H1 (cell line): ENCODE data around the gene SPINK5. TPM values are rescaled to one million over a fixed set of nuclear protein-coding genes. Genes with fewer than 3 reads are reported as not detected.

Source experiments
- CTCF ChIA-PET: fragments of 300-600 bp; sonication (Branson Sonifier 250); formaldehyde crosslinking; loops from one replicate; lab custom pipeline; 2021; ENCODE audit not compliant: partially characterized antibody; lab: Charles Lee
- POLR2A ChIA-PET: fragments of 300-600 bp; sonication (Branson Sonifier 250); formaldehyde crosslinking; loops from one replicate; lab custom pipeline; 2021; ENCODE audit warnings: inconsistent platforms; ENCODE audit not compliant: partially characterized antibody; lab: Charles Lee
- DNase-seq, 2 experiments: peaks; one replicate each; pipeline versions ENCODE4 v3.0.0 to v3.0.0-alpha.2; 2010 to 2022; ENCODE audit warnings: low spot score in 2 of 2, low read depth in 1 of 2, mixed read lengths in 1 of 2
- FAIRE-seq: peaks from 2 replicates; lab custom pipeline; 2011; peaks lifted over from hg19 to GRCh38; lab: Jason Lieb, UNC
- H2AFZ ChIP-seq: 2 replicates; pipeline ENCODE4 v1.8.1; 2012; ENCODE audit warnings: low read length, inconsistent platforms
- H2AK5ac ChIP-seq: 2 replicates; pipeline ENCODE4 v1.6.1; 2013; ENCODE audit warnings: low read depth, low read length
- H2BK120ac ChIP-seq: replicated peaks from 2 replicates; pipeline ENCODE3; 2013; ENCODE audit warnings: low read depth, low read length, inconsistent platforms
- H2BK12ac ChIP-seq: 2 replicates; pipeline ENCODE4 v1.6.1; 2013; ENCODE audit warnings: low read depth, low read length
- H2BK15ac ChIP-seq: 2 replicates; pipeline ENCODE4 v1.6.1; 2013; ENCODE audit warnings: low read length
- H2BK20ac ChIP-seq: 2 replicates; pipeline ENCODE4 v1.6.1; 2013; ENCODE audit warnings: low read length
- H2BK5ac ChIP-seq: 2 replicates; pipeline ENCODE4 v1.6.1; 2013; ENCODE audit warnings: low read depth, low read length
- H3K14ac ChIP-seq: 2 replicates; pipeline ENCODE4 v1.6.1; 2013; ENCODE audit warnings: inconsistent platforms; ENCODE audit not compliant: insufficient read length
- H3K18ac ChIP-seq: 2 replicates; pipeline ENCODE4 v1.6.1; 2013; ENCODE audit warnings: low read length; ENCODE audit errors: extremely low read depth
- H3K23ac ChIP-seq: 2 replicates; pipeline ENCODE4 v1.6.1; 2013; ENCODE audit warnings: inconsistent platforms; ENCODE audit not compliant: insufficient read length
- H3K23me2 ChIP-seq: 2 replicates; pipeline ENCODE4 v1.6.1; 2013; ENCODE audit warnings: low read depth, low read length
- H3K27ac ChIP-seq: 2 replicates; pipeline ENCODE4 v1.6.1; 2011; ENCODE audit warnings: low read depth, low read length, inconsistent platforms
- H3K27me3 ChIP-seq, 4 experiments: replicated peaks in 1 of 4; 1 replicate in 1 of 4; 2 replicates in 3 of 4; pipeline versions ENCODE4 v1.6.1 to v1.8.1; 2011 to 2013; ENCODE audit warnings: low read length in 3 of 4, mild to moderate bottlenecking in 3 of 4, inconsistent platforms in 2 of 4, mixed read lengths in 2 of 4, moderate library complexity in 1 of 4; ENCODE audit not compliant: control insufficient read depth in 3 of 4, insufficient read depth in 3 of 4; ENCODE audit errors: extremely low read depth in 1 of 4
- H3K36me3 ChIP-seq, 4 experiments: 2 replicates each; pipeline versions ENCODE4 v1.6.1 to v1.8.1; 2011 to 2013; ENCODE audit warnings: mild to moderate bottlenecking in 4 of 4, low read length in 3 of 4, moderate library complexity in 2 of 4, control low read depth in 1 of 4, inconsistent platforms in 1 of 4; ENCODE audit not compliant: insufficient read depth in 4 of 4, control insufficient read depth in 2 of 4
- H3K4ac ChIP-seq: replicated peaks from 2 replicates; pipeline ENCODE3; 2013; ENCODE audit warnings: low read length, low read depth, mixed read lengths, inconsistent platforms; ENCODE audit not compliant: insufficient read length
- H3K4me1 ChIP-seq, 4 experiments: replicated peaks in 1 of 4; 1 replicate in 1 of 4; 2 replicates in 3 of 4; pipeline versions ENCODE4 v1.6.1 to v1.8.1; 2011 to 2013; ENCODE audit warnings: low read length in 3 of 4, inconsistent platforms in 2 of 4, mixed read lengths in 1 of 4; ENCODE audit not compliant: insufficient read depth in 4 of 4, control insufficient read depth in 3 of 4
- H3K4me2 ChIP-seq, 2 experiments: 2 replicates each; pipeline versions ENCODE4 v1.6.1 to v1.8.1; 2011 to 2013; ENCODE audit warnings: low read depth in 2 of 2, low read length in 2 of 2, control low read depth in 1 of 2, inconsistent platforms in 1 of 2, mild to moderate bottlenecking in 1 of 2; ENCODE audit not compliant: insufficient read depth in 1 of 2
- H3K4me3 ChIP-seq, 4 experiments: fragments of 200-600, 300-600 bp in 1 of 4; sonication (generic), shearing (Covaris generic), sonication (Bioruptor Twin) in 1 of 4; 2 replicates each; pipeline versions ENCODE4 v1.5.1 to v1.8.1; 2011 to 2016; ENCODE audit warnings: low read length in 4 of 4, low read depth in 3 of 4, control low read depth in 2 of 4, inconsistent platforms in 2 of 4, mild to moderate bottlenecking in 2 of 4, mixed read lengths in 1 of 4, moderate library complexity in 1 of 4; ENCODE audit not compliant: insufficient read depth in 2 of 4; ENCODE audit errors: extremely low read depth in 1 of 4
- H3K56ac ChIP-seq: replicated peaks from 2 replicates; pipeline ENCODE3; 2013; ENCODE audit warnings: low read depth, mild to moderate bottlenecking, mixed read lengths, low read length, inconsistent platforms; ENCODE audit not compliant: insufficient read length
- H3K79me1 ChIP-seq: 2 replicates; pipeline ENCODE4 v1.6.1; 2013; ENCODE audit warnings: low read depth, low read length, control low read depth
- H3K79me2 ChIP-seq, 2 experiments: 2 replicates each; pipeline versions ENCODE4 v1.6.1 to v1.8.1; 2012 to 2013; ENCODE audit warnings: low read length in 2 of 2, mild to moderate bottlenecking in 2 of 2, inconsistent platforms in 1 of 2; ENCODE audit not compliant: insufficient read depth in 2 of 2, control insufficient read depth in 1 of 2
- H3K9ac ChIP-seq, 4 experiments: replicated peaks in 1 of 4; 1 replicate in 1 of 4; 2 replicates in 3 of 4; pipeline versions ENCODE4 v1.6.1 to v1.8.1; 2011 to 2013; ENCODE audit warnings: low read depth in 3 of 4, low read length in 3 of 4, control low read depth in 2 of 4, mild to moderate bottlenecking in 2 of 4, moderate library complexity in 2 of 4, inconsistent platforms in 1 of 4; ENCODE audit errors: extremely low read depth in 1 of 4
- H3K9me3 ChIP-seq, 2 experiments: 2 replicates each; pipeline versions ENCODE4 v1.6.1 to v1.8.1; 2012 to 2013; ENCODE audit warnings: mild to moderate bottlenecking in 2 of 2, moderate library complexity in 2 of 2, control low read depth in 1 of 2, inconsistent platforms in 1 of 2, low read depth in 1 of 2, low read length in 1 of 2, mixed read lengths in 1 of 2; ENCODE audit not compliant: insufficient read depth in 2 of 2
- H4K20me1 ChIP-seq, 2 experiments: replicated peaks in 1 of 2; 2 replicates each; pipeline versions ENCODE3 to v1.8.1; 2011 to 2013; ENCODE audit warnings: inconsistent platforms in 2 of 2, low read length in 2 of 2, mild to moderate bottlenecking in 1 of 2; ENCODE audit not compliant: insufficient read depth in 2 of 2, control insufficient read depth in 1 of 2
- H4K5ac ChIP-seq: 2 replicates; pipeline ENCODE4 v1.6.1; 2013; ENCODE audit warnings: low read length, low read depth, mixed read lengths, inconsistent platforms; ENCODE audit not compliant: insufficient read length
- H4K8ac ChIP-seq: 2 replicates; pipeline ENCODE4 v1.8.0; 2013; ENCODE audit warnings: mild to moderate bottlenecking, moderate library complexity, low read length, inconsistent platforms; ENCODE audit not compliant: insufficient read depth; ENCODE audit errors: extremely low read depth
- H4K91ac ChIP-seq: replicated peaks from 2 replicates; pipeline ENCODE3; 2013; ENCODE audit warnings: low read length, mixed read lengths, inconsistent platforms; ENCODE audit not compliant: insufficient read length
- RBBP5 ChIP-seq: IDR thresholded peaks from 2 replicates; pipeline ENCODE4 v1.7.1; 2012; ENCODE audit warnings: low read depth, mild to moderate bottlenecking, inconsistent platforms, low read length, moderate library complexity, borderline replicate concordance
- WGBS, 2 experiments: shearing (Covaris generic) in 1 of 2; methylation state at CpG; one replicate each; pipeline versions ENCODE4 v1.1.6 to v1.1.7; 2013 to 2015; ENCODE audit warnings: low lambda C conversion rate in 2 of 2, mixed read lengths in 2 of 2, inconsistent platforms in 1 of 2, low coverage in 1 of 2, missing lambda C conversion rate in 1 of 2; ENCODE audit not compliant: insufficient replicate concordance in 2 of 2, insufficient coverage in 1 of 2, insufficient read length in 1 of 2; ENCODE audit errors: extremely low coverage in 1 of 2, missing lambda C conversion rate in 1 of 2; 5-methylcytosine and 5-hydroxymethylcytosine counted together
- polyA plus RNA-seq, 7 experiments: library from polyadenylated mRNA; depleted of rRNA in 3 of 7; stranded (reverse) in 5 of 7; unstranded in 2 of 7; fragments of >200 nt in 5 of 7; fragments of 200-250 nt in 2 of 7; gene quantifications; 1 replicate in 5 of 7; 2 replicates in 1 of 7; 4 replicates in 1 of 7; pipeline versions ENCODE4 v1.2.1 to v1.2.3, GENCODE V29; 2011 to 2013; ENCODE audit warnings: missing spikeins in 2 of 7, mixed read lengths in 2 of 7
- total RNA-seq: library from RNA; stranded (reverse); fragmentation: NEBNext Ultra II Directional; extraction: Animal tissue kit (Norgen Biotek cat#: 25700); gene quantifications from 2 replicates; pipeline ENCODE4 v1.2.1, GENCODE V29; 2021
- TF ChIP-seq, protein P1 (sequence below), 3 experiments: IDR thresholded peaks; 1 replicate in 2 of 3; 2 replicates in 1 of 3; pipeline versions ENCODE4 v1.5.1 to v1.6.1; 2011; ENCODE audit warnings: low read length in 3 of 3, mild to moderate bottlenecking in 3 of 3, inconsistent platforms in 2 of 3, low read depth in 1 of 3, moderate library complexity in 1 of 3; ENCODE audit not compliant: insufficient read depth in 1 of 3; ENCODE audit errors: control extremely low read depth in 1 of 3

SPINK5 gene
- total and polyA plus RNA-seq, 2 of the 8 experiments (the other 6 are each of a cell fraction or from before 2014, with no cell fraction given): 1.4 to 2.2 TPM

GRCh38 chr5:148163345-148163744 is 99.6 kb downstream of the SPINK5 start:
- no peak overlapping the region for H2AFZ ChIP-seq
- H2AK5ac ChIP-seq: no peak overlapping the region
- H3K36me3 ChIP-seq: no peaks in the 10 kb centered on the region
- TF ChIP-seq, protein P1, sequence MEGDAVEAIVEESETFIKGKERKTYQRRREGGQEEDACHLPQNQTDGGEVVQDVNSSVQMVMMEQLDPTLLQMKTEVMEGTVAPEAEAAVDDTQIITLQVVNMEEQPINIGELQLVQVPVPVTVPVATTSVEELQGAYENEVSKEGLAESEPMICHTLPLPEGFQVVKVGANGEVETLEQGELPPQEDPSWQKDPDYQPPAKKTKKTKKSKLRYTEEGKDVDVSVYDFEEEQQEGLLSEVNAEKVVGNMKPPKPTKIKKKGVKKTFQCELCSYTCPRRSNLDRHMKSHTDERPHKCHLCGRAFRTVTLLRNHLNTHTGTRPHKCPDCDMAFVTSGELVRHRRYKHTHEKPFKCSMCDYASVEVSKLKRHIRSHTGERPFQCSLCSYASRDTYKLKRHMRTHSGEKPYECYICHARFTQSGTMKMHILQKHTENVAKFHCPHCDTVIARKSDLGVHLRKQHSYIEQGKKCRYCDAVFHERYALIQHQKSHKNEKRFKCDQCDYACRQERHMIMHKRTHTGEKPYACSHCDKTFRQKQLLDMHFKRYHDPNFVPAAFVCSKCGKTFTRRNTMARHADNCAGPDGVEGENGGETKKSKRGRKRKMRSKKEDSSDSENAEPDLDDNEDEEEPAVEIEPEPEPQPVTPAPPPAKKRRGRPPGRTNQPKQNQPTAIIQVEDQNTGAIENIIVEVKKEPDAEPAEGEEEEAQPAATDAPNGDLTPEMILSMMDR (IDR thresholded peaks at IDR 0.05; ENCODE audit: control extremely low read depth in 1 of 3, insufficient read depth in 1 of 3, low read depth in 1 of 3, low read length in 3 of 3): peak in 1 of 3 experiments; percentile 8; a peak in 1 of 4 replicates
- TF ChIP-seq RBBP5: no peak
- TF ChIP-seq, all 59 proteins: peak for 1
- no peak overlapping the region for H3K23ac ChIP-seq
- no peak overlapping the region for H4K91ac ChIP-seq
- H2BK120ac ChIP-seq: no peak overlapping the region
- H3K14ac ChIP-seq: no peak overlapping the region
- no peaks in the 10 kb centered on the region for H3K79me2 ChIP-seq
- H3K9me3 ChIP-seq: 0 out of 4 replicates have a peak, but pooled peaks cover 0 to 2% of the 10 kb centered on the region in 2 experiments
- no peak overlapping the region for H3K4me3 ChIP-seq
- ChIA-PET POLR2A (no interaction called here), CTCF (interaction anchor here (0.6 to 1.5 kb wide), 2 partner anchors 16 to 43 kb away, joined by 3 to 4 read pairs; no protein-coding TSS in a partner anchor)
- H4K5ac ChIP-seq: no peak overlapping the region
- no peak overlapping the region for H2BK12ac ChIP-seq
- H3K4me2 ChIP-seq: no peak overlapping the region
- H4K8ac ChIP-seq: no peak overlapping the region
- H3K56ac ChIP-seq: no peak overlapping the region
- H2BK15ac ChIP-seq: no peak overlapping the region
- no peak overlapping the region for H2BK20ac ChIP-seq
- no peaks in the 10 kb centered on the region for H3K23me2 ChIP-seq
- H4K20me1 ChIP-seq: no peaks in the 10 kb centered on the region
- no peak overlapping the region for H2BK5ac ChIP-seq
- DNase-seq: no peak
- H3K4me1 ChIP-seq: no peaks in the 10 kb centered on the region
- no peak overlapping the region for H3K27ac ChIP-seq
- no peak overlapping the region for H3K9ac ChIP-seq
- no peaks in the 10 kb centered on the region for H3K27me3 ChIP-seq
- H3K79me1 ChIP-seq: no peaks in the 10 kb centered on the region
- no peak overlapping the region for H3K4ac ChIP-seq
- H3K18ac ChIP-seq: no peak overlapping the region
- 79% methylated on average over 1 of the region's 1 CpG; no CpG with 5 or more reads in 1 of the 2 experiments for WGBS, 2 experiments
- FAIRE-seq: no peak
